RWPE1 (cell line): Measurements from ENCODE around the gene FADS2.
A peak's percentile ranks its signal among the peaks of the same experiment; 100 is the strongest.

Source experiments
- CTCF ChIA-PET: fragments of 350-600 bp; sonication (Branson Sonifier 250); formaldehyde crosslinking; extraction: SDS; loops from one replicate; lab custom pipeline; 2021; lab: Yijun Ruan, JAX
- POLR2A ChIA-PET: fragments of 400-600 bp; formaldehyde crosslinking; extraction: SDS; loops from one replicate; lab custom pipeline; 2020; ENCODE audit warnings: antibody characterized with exemption; ENCODE audit not compliant: low non-redundant PET; lab: Yijun Ruan, JAX
- DNase-seq: peaks from one replicate; pipeline ENCODE4 v3.0.0; 2012; ENCODE audit warnings: low spot score
- H3K27ac ChIP-seq: fragments of 450-650 bp; 2 replicates; pipeline ENCODE4 v1.5.1; 2017
- CTCF ChIP-seq: fragments of 450-650 bp; conservative IDR thresholded peaks from 2 replicates; pipeline ENCODE4 v1.5.1; 2017; ENCODE audit warnings: low read depth, mild to moderate bottlenecking

FADS2 gene

GRCh38 chr11:61890529-61891330 lies 62.6 kb downstream of the FADS2 start:
- ChIA-PET POLR2A (interaction anchor here (0.5 to 0.6 kb wide), 2 partner anchors 72 to 123 kb away, joined by 3 read pairs; no protein-coding TSS in a partner anchor), CTCF (interaction anchor here (0.8 to 1.4 kb wide), 4 partner anchors 8 to 217 kb away, joined by 3 to 4 read pairs (median 4); no protein-coding TSS in a partner anchor)
- H3K27ac ChIP-seq: peak overlapping the region; percentile 90
- no peak for TF ChIP-seq CTCF
- peak; percentile 49 for DNase-seq

DNA sequence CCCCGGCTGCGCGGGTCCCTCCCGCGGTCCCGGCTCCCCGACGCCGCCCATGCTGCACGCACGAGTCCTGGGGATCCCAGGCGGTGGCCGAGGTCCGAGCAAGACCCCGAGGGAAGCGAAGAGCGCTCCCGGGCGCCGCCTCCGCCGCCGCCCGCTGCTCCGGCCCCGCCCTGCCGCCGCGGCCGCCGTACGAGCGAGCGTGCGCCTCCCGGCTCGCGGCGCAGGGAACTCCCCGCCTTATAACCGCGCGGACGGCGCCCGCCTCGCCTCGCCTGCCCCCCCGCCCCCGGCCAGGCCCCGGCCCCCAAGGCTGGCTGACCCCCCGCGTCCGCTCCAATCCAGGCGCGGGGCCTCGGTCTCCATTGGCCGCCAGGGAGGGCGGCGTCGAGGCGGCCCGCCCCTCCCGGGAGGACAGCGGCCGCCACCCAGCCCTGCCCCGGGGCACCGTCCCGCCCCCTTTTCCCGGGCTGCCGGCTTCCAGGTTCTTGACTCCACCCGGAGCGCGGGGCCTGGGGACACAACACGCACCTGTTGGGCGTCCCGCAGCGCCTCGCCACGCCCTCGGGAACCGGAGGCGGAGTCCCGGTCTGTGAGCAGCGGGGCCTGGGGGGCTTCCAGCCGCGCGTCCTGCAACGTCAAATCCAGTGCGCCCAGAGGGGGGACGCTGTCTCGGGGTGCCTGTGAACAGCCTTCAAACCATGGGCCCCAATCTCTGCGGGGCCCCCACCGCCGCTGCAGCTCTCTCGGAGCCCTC lies 63.4 kb downstream of the FADS2 start, which contains the start of gene FADS3:
Gene FADS3, minus strand, starts transcription at position 215 of the 754 bp plus-strand sequence. Its CDS starts 164 bp downstream, at position 51.
- POLR2A ChIA-PET: no interaction called here
- DNase-seq: peak; percentile 75
- TF ChIP-seq CTCF: no peak
- CTCF ChIA-PET: interaction anchor here (0.6 to 0.9 kb wide), 2 partner anchors 7 to 263 kb away, joined by 3 to 4 read pairs; no protein-coding TSS in a partner anchor
- H3K27ac ChIP-seq: peak within 1 kb of the TSS; percentile 90

DNA sequence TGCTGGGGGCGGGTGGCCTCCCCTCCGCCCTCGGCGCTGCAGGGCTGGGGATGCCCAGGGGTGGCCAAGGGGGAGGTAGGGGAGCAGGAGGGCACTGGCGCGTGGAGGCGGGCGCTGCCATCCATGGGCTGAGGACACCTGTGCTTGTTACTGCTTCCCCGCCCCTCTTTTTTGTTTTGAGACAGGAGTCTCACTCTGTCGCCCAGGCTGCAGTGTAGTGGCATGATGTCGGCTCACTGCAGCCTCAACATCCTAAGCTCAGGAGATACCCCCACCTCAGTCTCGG lies 63.9 kb downstream of the FADS2 start:
- ChIA-PET CTCF (interaction anchor here (0.6 kb wide), 1 partner anchor 262 kb away, joined by 3 read pairs; no protein-coding TSS in a partner anchor), POLR2A (no interaction called here)
- no peak for DNase-seq
- peak overlapping the region; percentile 90 for H3K27ac ChIP-seq
- no peak for TF ChIP-seq CTCF

- POLR2A ChIA-PET: no interaction called here
- DNase-seq: no peak
- CTCF ChIA-PET: no interaction called here
- H3K27ac ChIP-seq: peak overlapping the region; percentile 90
- TF ChIP-seq CTCF: no peak
These were observed 65.9 kb downstream of the FADS2 start for GRCh38 chr11:61893981-61894380.

DNA sequence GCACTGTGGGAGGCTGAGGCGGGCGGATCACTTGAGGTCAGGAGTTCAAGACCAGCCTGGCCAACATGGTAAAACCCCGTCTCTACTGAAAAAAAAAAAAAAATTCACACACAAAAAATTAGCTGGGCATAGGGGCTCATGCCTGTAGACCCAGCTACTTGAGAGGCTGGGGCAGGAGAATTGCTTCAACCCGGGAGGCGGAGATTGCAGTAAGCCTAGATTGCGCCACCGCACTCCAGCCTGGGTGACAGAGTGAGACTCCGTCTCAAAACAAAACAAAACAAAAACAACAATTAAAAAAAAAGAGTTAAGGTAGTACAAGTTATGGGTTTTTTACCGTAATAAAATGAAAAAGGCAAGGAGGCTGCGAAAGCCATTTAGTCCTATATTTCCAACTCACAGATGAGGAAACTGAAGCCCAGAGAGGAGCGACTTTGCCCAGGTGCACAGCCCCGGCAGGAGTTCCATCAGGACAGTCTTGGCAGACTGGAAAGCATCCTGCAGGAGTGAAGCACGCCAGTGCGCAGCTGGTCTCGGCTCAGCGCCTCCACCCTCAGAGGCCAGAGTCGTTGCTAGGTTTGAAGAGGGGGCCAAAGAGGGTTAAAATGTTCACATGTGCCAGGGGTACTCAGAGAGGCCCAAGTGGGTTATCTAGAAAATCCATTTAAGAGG lies 67.1 kb downstream of the FADS2 start:
- CTCF ChIA-PET: interaction anchor here (0.9 to 2.9 kb wide), 2 partner anchors 187 to 212 kb away, joined by 3 to 14 read pairs; no protein-coding TSS in a partner anchor
- no peak for TF ChIP-seq CTCF
- POLR2A ChIA-PET: interaction anchor here (0.5 kb wide), 1 partner anchor 125 kb away, joined by 5 read pairs; no protein-coding TSS in a partner anchor
- H3K27ac ChIP-seq: peak overlapping the region; percentile 90
- DNase-seq: no peak

- no peak for DNase-seq
- peak overlapping the region; percentile 90 for H3K27ac ChIP-seq
- TF ChIP-seq CTCF: no peak
- ChIA-PET CTCF (interaction anchor here (1.2 to 5.3 kb wide), 3 partner anchors 23 to 212 kb away, joined by 5 to 62 read pairs (median 14); no protein-coding TSS in a partner anchor), POLR2A (interaction anchor here (0.5 kb wide), 1 partner anchor 125 kb away, joined by 5 read pairs; no protein-coding TSS in a partner anchor)
These were observed 67.6 kb downstream of the FADS2 start for GRCh38 chr11:61895718-61896059.
